Measurements from ENCODE around the gene OGDH.

OGDH gene

GRCh38 chr7:44622342-44623151 is 16.1 kb downstream of the OGDH start:
- Histone ChIP-seq H3K9ac (ENCODE audit: low read length) (peak overlapping the region; percentile 29; the same call in 1 of the 2 replicates), H3K9me3 (replicated peaks; ENCODE audit: insufficient read depth, low read length) (no peaks in the 10 kb centered on the region), H3K27ac (ENCODE audit: low read length) (peak overlapping the region; percentile 80), H3F3A (ENCODE audit: insufficient read depth, low read length) (peaks cover 30% of the 10 kb centered on the region), H3K4me1 (ENCODE audit: low read length) (peaks cover 45% of the 10 kb centered on the region), H3K36me3 (replicated peaks; ENCODE audit: insufficient read depth, low read length) (peaks cover 8% of the 10 kb centered on the region; the same call in 1 of the 2 replicates), H3K9me2 (replicated peaks; ENCODE audit: insufficient read depth, low read length) (no peaks in the 10 kb centered on the region), H3K4me3 (ENCODE audit: low read length) (peak overlapping the region; percentile 18; the same call in 1 of the 2 replicates), H4K20me1 (ENCODE audit: insufficient read depth, low read length) (0 out of 2 replicates have a peak, but pooled peaks cover 3% of the 10 kb centered on the region), H2AFZ (ENCODE audit: low read length) (no peak overlapping the region), H3K79me2 (ENCODE audit: low read length) (peaks cover 97% of the 10 kb centered on the region), H3K4me2 (ENCODE audit: low read depth, low read length) (peak overlapping the region; percentile 42), H3K27me3 (replicated peaks; ENCODE audit: insufficient read depth, low read length) (no peaks in the 10 kb centered on the region)
- peak; percentile 51 for DNase-seq
- TF ChIP-seq CTCF (IDR thresholded peaks at IDR 0.05; ENCODE audit: low read length) (no peak), EZH2phosphoT487 (IDR thresholded peaks at IDR 0.05; ENCODE audit: low read length) (no peak)

GRCh38 chr7:44624318-44624717 is 17.9 kb downstream of the OGDH start:
- Histone ChIP-seq H4K20me1 (ENCODE audit: insufficient read depth, low read length) (no peaks in the 10 kb centered on the region), H3K36me3 (replicated peaks; ENCODE audit: insufficient read depth, low read length) (0 out of 2 replicates have a peak, but pooled peaks cover 6% of the 10 kb centered on the region), H3K9me3 (replicated peaks; ENCODE audit: insufficient read depth, low read length) (no peaks in the 10 kb centered on the region), H3K4me3 (ENCODE audit: low read length) (no peak overlapping the region), H3K4me1 (ENCODE audit: low read length) (peaks cover 52% of the 10 kb centered on the region), H3K27ac (ENCODE audit: low read length) (peak overlapping the region; percentile 80), H3K79me2 (ENCODE audit: low read length) (peaks cover 91% of the 10 kb centered on the region), H3K9me2 (replicated peaks; ENCODE audit: insufficient read depth, low read length) (no peaks in the 10 kb centered on the region), H3K27me3 (replicated peaks; ENCODE audit: insufficient read depth, low read length) (no peaks in the 10 kb centered on the region), H3K4me2 (ENCODE audit: low read depth, low read length) (peak overlapping the region; percentile 42; the same call in 1 of the 2 replicates), H3K9ac (ENCODE audit: low read length) (peak overlapping the region; percentile 40; the same call in 1 of the 2 replicates), H2AFZ (ENCODE audit: low read length) (no peak overlapping the region), H3F3A (ENCODE audit: insufficient read depth, low read length) (peaks cover 41% of the 10 kb centered on the region)
- no peak for DNase-seq
- TF ChIP-seq EZH2phosphoT487 (IDR thresholded peaks at IDR 0.05; ENCODE audit: low read length) (no peak), CTCF (IDR thresholded peaks at IDR 0.05; ENCODE audit: low read length) (no peak), EZH2 (optimal IDR thresholded peaks at IDR 0.05; ENCODE audit: low read depth, low read length) (no peak)

- TF ChIP-seq EZH2 (optimal IDR thresholded peaks at IDR 0.05; ENCODE audit: low read depth, low read length) (no peak), EZH2phosphoT487 (IDR thresholded peaks at IDR 0.05; ENCODE audit: low read length) (no peak), CTCF (IDR thresholded peaks at IDR 0.05; ENCODE audit: low read length) (no peak)
- H3K36me3 ChIP-seq (replicated peaks; ENCODE audit: insufficient read depth, low read length): 0 out of 2 replicates have a peak, but pooled peaks cover 3% of the 10 kb centered on the region
- peaks cover 82% of the 10 kb centered on the region for H3K79me2 ChIP-seq (ENCODE audit: low read length)
- no peaks in the 10 kb centered on the region for H3K9me2 ChIP-seq (replicated peaks; ENCODE audit: insufficient read depth, low read length)
- no peak for DNase-seq
- no peak overlapping the region for H3K4me3 ChIP-seq (ENCODE audit: low read length)
- no peaks in the 10 kb centered on the region for H4K20me1 ChIP-seq (ENCODE audit: insufficient read depth, low read length)
- no peaks in the 10 kb centered on the region for H3K9me3 ChIP-seq (replicated peaks; ENCODE audit: insufficient read depth, low read length)
- H3F3A ChIP-seq (ENCODE audit: insufficient read depth, low read length): peaks cover 56% of the 10 kb centered on the region
- 0 out of 2 replicates have a peak overlapping the region, but pooled peaks have one; percentile 9 for H3K9ac ChIP-seq (ENCODE audit: low read length)
- H3K27ac ChIP-seq (ENCODE audit: low read length): peak overlapping the region; percentile 35
- H3K4me2 ChIP-seq (ENCODE audit: low read depth, low read length): no peak overlapping the region
- H3K27me3 ChIP-seq (replicated peaks; ENCODE audit: insufficient read depth, low read length): no peaks in the 10 kb centered on the region
- no peak overlapping the region for H2AFZ ChIP-seq (ENCODE audit: low read length)
- H3K4me1 ChIP-seq (ENCODE audit: low read length): peaks cover 67% of the 10 kb centered on the region
Observed at GRCh38 chr7:44625526-44626471, 19.4 kb downstream of the OGDH start.
